Daoy (cell line): ENCODE measurements around the gene SULF2. TPM values are rescaled to one million over a fixed set of nuclear protein-coding genes. Genes with fewer than 3 reads are reported as not detected.

Experiments used
- DNase-seq: peaks from one replicate; pipeline ENCODE4 v3.0.0-alpha.2; 2015; ENCODE audit warnings: low read depth
- total RNA-seq: library from RNA; depleted of rRNA; stranded (reverse); fragments of >200 nt; shearing (Covaris generic); gene quantifications from 2 replicates; pipeline ENCODE4 v1.2.3, GENCODE V29; 2014

SULF2 gene
- total RNA-seq, 1 experiment from 2014 or later: 3.7 TPM

- no peak for DNase-seq
Measured at GRCh38 chr20:47684306-47685080, 100.8 kb downstream of the SULF2 start.

DNA sequence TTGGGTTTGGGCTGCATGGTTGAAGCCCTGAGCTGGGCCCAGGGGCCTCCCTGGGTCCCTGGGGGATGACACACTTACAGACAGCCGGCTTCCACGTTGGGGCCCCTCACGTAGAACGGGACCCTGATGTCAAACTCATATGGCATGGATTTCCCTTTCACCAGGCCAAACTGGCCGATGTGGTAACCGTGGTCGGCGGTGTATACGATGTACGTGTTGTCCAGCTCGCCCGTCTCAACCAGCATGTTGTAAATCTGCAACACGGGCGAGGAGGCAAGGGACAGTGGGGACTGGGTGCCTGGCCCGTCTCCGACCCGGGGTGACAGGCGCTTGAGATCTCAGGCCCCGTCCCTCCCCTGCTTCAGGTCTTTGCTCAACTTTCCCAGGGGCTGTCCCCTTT is 102.4 kb downstream of the SULF2 start:
- DNase-seq: no peak

DNA sequence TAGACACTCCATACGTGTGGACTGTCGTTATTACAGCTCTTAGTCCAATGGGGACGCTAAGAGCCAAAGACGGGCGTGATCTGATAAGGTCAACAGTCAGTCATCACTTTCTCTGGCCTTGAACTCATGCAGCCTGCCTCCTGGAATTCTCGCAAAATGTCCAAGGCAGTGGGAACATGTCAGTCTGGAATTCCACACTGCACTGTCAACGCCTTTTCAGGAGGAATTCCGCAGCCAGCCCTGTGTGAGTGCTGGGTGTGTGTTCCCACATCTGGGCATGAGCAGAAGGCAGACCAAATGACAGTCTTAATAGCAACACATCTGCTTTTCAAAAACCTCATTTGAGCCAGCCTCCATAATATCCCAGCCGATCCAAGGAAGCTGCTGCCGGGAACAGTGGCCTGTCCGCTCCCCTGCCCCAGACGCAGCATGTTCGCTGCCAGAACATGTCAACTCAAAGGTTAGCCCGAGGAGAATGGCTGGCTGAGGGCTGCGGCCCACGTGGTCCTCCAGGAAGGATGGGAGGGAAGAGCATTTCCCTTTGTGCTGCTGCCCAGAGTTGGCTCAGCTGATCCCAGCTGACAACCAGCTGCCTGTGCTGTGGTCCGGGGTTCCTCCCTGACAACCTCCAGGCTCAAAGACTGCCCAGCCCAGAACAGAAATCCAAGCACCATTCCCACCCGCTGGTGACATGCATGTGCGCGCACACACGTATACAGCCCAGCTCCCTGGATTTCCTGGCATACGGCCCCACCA is 103.1 kb downstream of the SULF2 start:
- no peak for DNase-seq

GRCh38 chr20:47680804-47681529 is 104.3 kb downstream of the SULF2 start:
- DNase-seq: peak; percentile 45

GRCh38 chr20:47679462-47679861 is 105.8 kb downstream of the SULF2 start:
- DNase-seq: no peak

- no peak for DNase-seq
Measured at GRCh38 chr20:47678536-47678935, 106.7 kb downstream of the SULF2 start.

DNA sequence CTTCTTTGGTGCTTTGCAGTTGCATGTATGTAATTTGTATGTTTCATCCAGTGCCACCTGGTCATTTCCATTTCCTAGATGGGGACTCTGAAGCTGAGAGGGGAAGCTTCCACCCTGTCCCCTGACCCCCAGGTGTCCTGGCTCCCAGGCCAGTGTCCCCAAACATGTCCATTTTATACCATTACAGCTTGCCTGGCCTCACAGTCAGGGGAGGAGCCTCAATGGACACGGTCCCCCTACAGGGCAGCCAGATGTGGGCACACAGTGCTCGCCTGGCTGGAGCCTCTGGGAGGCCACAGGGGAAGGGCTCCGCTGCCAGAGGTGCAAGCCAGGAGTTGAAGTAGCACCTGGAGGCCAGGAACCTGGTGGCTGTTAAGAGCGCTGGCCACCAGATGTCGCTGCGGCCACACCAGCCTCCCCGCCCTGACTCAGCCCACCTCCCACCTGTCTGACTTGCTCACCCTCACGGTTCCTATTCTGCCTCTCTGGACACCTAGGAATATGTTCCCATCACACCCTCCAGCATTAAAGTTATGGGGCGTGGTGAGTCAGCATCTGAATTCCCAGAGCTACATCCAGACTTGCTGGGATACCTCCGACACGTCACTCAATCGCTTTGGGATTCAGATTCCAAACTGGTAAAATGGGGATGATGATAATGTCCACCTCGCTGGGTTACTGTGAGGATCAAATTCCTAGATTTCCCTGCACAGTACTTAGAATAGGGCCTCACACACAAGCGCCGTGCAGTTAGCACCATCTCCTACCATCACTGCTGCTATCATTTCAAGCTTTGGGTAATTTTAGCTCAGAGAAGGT is 107.4 kb downstream of the SULF2 start:
- peak; percentile 71 for DNase-seq

DNA sequence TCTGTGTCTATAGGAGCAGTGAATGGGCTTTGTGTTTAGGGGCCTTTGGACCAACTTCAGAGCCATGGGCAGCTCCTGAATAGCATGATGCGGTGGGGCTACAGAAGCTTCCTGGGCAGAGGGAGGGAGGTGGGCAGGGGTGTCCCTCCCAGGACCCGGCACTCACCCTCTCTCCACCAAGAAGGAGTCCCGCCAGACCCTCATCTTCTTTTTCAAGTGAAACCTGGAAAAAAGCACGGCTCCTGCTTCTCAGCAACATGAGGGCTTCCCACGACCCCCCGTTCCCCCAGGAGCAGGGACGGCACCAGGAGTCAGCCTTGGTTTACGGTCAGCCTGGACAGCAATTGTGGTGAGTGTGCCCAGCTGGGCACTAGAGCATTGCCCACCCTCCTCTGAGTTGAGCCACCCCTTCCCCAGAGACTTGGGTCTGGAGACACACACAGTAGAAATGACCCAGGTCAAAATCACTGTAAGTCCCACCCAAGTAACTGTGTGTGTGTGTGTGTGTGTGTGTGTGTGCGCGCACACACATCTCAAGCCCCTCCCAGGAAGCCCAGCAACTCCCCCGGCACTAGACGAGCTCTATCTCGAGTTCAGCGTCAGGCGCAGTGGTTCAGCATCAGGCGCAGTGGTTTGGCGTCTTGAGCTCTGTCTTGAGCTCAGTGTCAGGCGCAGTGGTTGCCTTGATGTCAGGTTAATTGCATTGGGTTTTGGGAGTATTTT is 108.2 kb downstream of the SULF2 start:
- DNase-seq: no peak

- DNase-seq: no peak
Measured at GRCh38 chr20:47676219-47676721, 109.0 kb downstream of the SULF2 start.

DNA sequence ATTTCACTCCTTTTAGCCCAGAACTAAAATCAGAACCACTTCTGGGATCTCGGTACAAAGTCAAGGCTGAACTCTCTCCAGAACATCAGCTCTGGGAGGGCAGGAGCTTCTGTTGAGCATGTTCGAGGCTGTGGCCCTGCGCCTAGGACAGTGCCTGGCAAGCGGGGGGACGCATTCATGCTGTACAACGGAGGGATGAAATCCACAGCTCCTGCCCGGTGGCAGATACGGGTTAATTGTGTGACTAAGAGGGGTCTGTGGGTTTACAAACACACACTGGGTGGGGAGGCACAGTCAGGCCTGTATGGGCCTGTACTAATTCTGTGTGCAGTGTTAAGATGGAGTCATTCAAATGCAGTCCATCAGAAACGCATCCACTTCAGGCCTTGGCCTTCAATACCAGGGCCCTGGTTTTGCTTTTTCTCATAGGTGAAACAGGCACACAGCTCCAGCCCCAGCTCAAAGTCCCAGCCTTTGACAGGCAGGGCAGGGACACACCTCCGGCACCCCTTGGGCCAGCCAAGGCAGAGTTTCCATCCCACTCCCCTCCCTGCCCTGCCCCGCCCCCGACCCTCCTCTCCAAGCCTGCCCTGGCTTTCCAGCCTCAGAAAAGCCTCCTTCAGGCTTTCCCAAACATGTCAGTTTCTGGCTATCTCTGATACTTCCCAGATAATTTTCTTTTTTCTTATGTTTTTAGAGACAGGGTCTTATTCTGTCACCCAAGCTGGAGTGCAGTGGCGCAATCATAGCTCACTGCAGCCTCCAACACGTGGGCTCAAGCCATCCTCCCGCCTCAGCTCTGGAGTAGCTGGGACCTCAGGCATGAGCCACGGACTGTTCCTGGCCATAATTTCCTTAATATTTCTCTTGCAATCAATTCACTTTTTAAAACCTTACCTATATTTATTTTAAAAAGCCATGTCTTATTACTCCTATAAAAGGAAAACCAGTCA is 109.8 kb downstream of the SULF2 start:
- no peak for DNase-seq

- no peak for DNase-seq
Measured at GRCh38 chr20:47674686-47675085, 110.6 kb downstream of the SULF2 start.

- DNase-seq: no peak
Measured at GRCh38 chr20:47674145-47674544, 111.1 kb downstream of the SULF2 start.

- no peak for DNase-seq
Measured at GRCh38 chr20:47673671-47673955, 111.7 kb downstream of the SULF2 start.

GRCh38 chr20:47672886-47673670 is 112.2 kb downstream of the SULF2 start:
- DNase-seq: no peak

GRCh38 chr20:47672166-47672565 is 113.1 kb downstream of the SULF2 start:
- no peak for DNase-seq

DNA sequence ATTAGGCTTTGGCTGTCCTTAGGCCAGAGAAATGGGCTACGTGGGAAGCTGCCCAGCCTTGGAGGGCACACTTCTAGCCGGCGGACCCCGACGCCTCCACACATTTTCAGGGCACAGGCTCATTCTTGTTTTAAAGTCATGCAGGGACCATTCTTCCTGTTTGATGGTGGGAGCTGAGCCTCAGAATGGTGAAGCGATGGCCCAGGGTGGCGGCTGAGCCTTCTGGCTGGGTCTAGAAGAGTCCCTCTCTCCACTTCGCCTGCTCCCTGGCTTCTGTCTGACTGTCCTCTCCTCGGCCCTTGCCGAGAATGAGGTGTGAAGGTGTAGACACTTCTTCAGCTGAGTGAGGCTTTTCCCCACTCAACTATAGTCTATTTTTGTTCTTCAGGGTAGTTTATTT is 114.4 kb downstream of the SULF2 start:
- no peak for DNase-seq

DNA sequence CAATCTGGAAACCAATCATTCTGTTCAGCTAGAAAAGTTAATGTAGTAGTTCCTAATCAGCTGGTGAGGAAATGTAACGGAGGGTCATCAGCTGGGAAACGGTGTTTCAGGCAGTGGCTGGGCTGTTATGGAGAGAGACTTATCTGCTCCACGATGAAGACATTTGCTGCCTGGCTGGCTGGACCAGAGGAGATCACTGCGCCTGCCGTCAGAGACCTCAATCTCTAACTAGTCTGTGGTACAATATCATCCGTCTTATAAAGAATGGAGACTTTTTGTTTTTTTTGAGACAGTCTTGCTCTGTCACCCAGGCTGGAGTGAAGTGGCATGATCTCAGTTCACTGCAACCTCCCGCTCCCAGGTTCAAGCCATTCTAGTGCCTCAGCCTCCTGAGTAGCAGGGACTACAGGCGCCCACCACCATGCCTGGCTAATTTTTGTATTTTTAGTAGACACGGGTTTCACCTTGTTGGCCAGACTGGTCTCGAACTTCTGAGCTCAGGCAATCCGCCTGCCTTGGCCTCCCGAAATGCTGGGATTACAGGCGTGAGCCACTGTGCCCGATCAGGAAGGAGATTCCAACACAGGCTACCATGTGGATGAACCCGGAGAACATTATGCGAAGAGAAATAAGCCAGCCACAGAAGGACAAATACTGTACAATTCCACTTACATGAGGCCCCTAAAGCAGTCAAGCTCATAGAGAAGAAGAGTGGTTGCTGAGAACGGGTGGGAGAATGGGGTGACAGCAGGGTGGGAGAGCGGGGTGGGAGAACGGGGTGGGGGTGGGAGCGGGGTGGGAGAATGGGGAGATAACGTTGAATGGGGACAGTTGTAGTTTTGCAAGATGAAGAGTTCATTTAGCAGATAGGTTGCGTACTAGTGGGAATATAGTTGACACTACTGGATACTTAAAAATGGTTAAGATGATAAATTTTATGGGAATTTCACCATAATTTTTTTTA is 115.1 kb downstream of the SULF2 start:
- DNase-seq: no peak

DNA sequence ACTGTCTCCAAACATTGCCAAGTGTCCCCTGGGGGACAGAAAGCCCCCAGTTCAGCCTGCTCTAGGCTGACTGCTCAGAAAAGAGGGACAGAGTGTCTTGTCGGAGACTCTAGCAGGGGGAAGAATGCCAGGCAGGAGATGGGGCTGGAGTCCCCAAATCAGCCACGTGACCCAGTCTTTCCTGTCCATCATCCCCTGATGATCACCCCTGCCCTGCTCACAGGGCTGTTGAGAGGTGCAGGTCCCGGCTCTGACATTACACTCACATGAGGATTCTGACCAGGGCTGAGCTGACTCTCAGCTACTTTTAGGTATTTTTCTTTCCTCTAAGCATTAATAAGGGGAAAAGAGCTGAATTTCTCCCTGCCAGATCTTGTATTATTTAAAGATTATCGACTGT is 115.8 kb downstream of the SULF2 start:
- DNase-seq: no peak
